SK-N-SH (cell line): ENCODE data around the gene VPS36.

Experiments used
- CHD2 ChIP-seq: fragments of 150-350 bp; IDR thresholded peaks from 2 replicates; pipeline ENCODE4 v1.6.1; 2018; ENCODE audit warnings: low read length; ENCODE audit not compliant: partially characterized antibody
- CTCF ChIP-seq: fragments of 200-600 bp; sonication (generic); IDR thresholded peaks from 2 replicates; pipeline ENCODE4 v1.6.1; 2017; ENCODE audit warnings: antibody characterized with exemption, mild to moderate bottlenecking, moderate library complexity
- GABPA ChIP-seq: IDR thresholded peaks from 2 replicates; pipeline ENCODE4 v1.4.0; 2012; ENCODE audit warnings: low read depth, mild to moderate bottlenecking
- JUND ChIP-seq: IDR thresholded peaks from 2 replicates; pipeline ENCODE4 v1.4.0; 2012
- RCOR1 ChIP-seq: fragments of 150-350 bp; IDR thresholded peaks from 2 replicates; pipeline ENCODE4 v1.6.1; 2017; ENCODE audit warnings: antibody characterized with exemption, low read length
- REST ChIP-seq: IDR thresholded peaks from 2 replicates; pipeline ENCODE4 v1.6.1; 2012; ENCODE audit warnings: mild to moderate bottlenecking, low read depth, low read length, moderate library complexity
- SIN3A ChIP-seq: IDR thresholded peaks from 2 replicates; pipeline ENCODE4 v1.6.1; 2012; ENCODE audit warnings: low read depth, mild to moderate bottlenecking, low read length, moderate library complexity, borderline replicate concordance
- SMC3 ChIP-seq: IDR thresholded peaks from 2 replicates; pipeline ENCODE4 v1.6.1; 2012; ENCODE audit warnings: low read depth, low read length, improper control_type of control experiment
- TEAD4 ChIP-seq: IDR thresholded peaks from 2 replicates; pipeline ENCODE4 v1.4.0; 2012; ENCODE audit warnings: mild to moderate bottlenecking, borderline replicate concordance; ENCODE audit not compliant: insufficient read depth
- ZBTB33 ChIP-seq: IDR thresholded peaks from 2 replicates; pipeline ENCODE4 v1.4.0; 2012; ENCODE audit warnings: low read depth, borderline replicate concordance
- TF ChIP-seq, protein P1 (sequence below): IDR thresholded peaks from 2 replicates; pipeline ENCODE4 v1.4.0; 2012; ENCODE audit warnings: low read depth
- TF ChIP-seq, protein P2 (sequence below): IDR thresholded peaks from 2 replicates; pipeline ENCODE4 v1.4.0; 2012; ENCODE audit warnings: low read depth, borderline replicate concordance

GRCh38 chr13:52405369-52405766, 45.1 kb downstream of the VPS36 start:
- no peak for TF ChIP-seq SMC3
- TF ChIP-seq CTCF: no peak
- no peak for TF ChIP-seq GABPA
- TF ChIP-seq, protein P1, sequence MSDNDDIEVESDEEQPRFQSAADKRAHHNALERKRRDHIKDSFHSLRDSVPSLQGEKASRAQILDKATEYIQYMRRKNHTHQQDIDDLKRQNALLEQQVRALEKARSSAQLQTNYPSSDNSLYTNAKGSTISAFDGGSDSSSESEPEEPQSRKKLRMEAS: no peak
- no peak for TF ChIP-seq RCOR1
- no peak for TF ChIP-seq SIN3A
- TF ChIP-seq REST: no peak
- TF ChIP-seq, protein P2, sequence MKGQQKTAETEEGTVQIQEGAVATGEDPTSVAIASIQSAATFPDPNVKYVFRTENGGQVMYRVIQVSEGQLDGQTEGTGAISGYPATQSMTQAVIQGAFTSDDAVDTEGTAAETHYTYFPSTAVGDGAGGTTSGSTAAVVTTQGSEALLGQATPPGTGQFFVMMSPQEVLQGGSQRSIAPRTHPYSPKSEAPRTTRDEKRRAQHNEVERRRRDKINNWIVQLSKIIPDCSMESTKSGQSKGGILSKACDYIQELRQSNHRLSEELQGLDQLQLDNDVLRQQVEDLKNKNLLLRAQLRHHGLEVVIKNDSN: no peak
- no peak for TF ChIP-seq JUND
- TF ChIP-seq CHD2: no peak
- no peak for TF ChIP-seq TEAD4
- no peak for TF ChIP-seq ZBTB33
